Gastrocnemius medialis (tissue), 4 donors: ENCODE results near the gene GOPC.

ENCODE experiments used
- CTCF ChIP-seq, 5 experiments: fragments of 450-650 bp in 3 of 5; fragments of 200-600 bp in 2 of 5; sonication (generic) in 2 of 5; IDR thresholded peaks in 4 of 5; conservative IDR thresholded peaks in 1 of 5; 1 replicate in 4 of 5; 2 replicates in 1 of 5; pipeline ENCODE4 v1.5.1; 2016 to 2019; ENCODE audit warnings: antibody characterized with exemption in 5 of 5, mild to moderate bottlenecking in 3 of 5, moderate library complexity in 3 of 5
- POLR2A ChIP-seq, 2 donors: fragments of 450-650 bp; IDR thresholded peaks; one replicate each; pipeline ENCODE4 v1.6.1; 2017; ENCODE audit warnings: antibody characterized with exemption in 2 of 2, mild to moderate bottlenecking in 2 of 2, moderate library complexity in 2 of 2

- no peak for TF ChIP-seq POLR2A (IDR thresholded peaks at IDR 0.05)
- no peak for TF ChIP-seq CTCF (IDR thresholded peaks at IDR 0.05 in 4 of 5, conservative IDR thresholded peaks at IDR 0.05 in 1 of 5)
Observed at GRCh38 chr6:117557951-117558350, 44.4 kb downstream of the GOPC start.
